HL-60/S4 (cell line): ENCODE results near the gene ARSJ.

Experiments used
- in situ Hi-C: fragments of 300-500 bp; cut with MboI; formaldehyde crosslinking; loops from 2 replicates; pipeline ENCODE4 v1.14.3; 2022; ENCODE audit warnings: low sequenced_read_pairs

ARSJ gene

GRCh38 chr4:113990886-113991285 lies 11.4 kb upstream of the ARSJ start:
- in situ Hi-C loops, result no loop called here

DNA sequence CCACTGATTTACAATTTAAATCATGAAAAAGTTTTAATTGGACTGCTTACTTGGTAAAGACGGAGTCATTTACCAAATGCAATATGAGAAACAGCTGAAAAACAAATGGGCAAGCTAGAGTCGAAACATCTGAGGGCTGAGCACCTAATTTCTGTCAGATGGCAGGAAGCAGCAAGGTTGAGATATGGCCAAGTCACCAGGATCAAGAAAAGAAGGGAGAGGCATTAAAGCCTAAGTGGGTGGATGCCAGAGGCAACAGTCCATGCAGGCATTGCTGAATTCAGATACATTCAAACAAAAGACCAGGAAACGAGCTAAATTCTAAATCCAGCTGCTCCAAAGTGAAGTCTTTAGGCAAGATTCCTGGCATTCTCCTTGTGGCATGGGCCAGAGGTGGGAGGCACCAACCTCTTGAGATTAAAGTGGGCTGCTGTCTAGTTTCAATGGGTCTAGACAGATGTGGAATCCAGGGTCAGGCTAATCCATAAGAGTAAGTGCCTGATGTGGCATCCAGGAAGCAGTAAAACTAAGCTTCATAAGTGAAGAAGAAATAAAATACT lies 8.0 kb upstream of the ARSJ start:
- in situ Hi-C loops, result no loop called here

DNA sequence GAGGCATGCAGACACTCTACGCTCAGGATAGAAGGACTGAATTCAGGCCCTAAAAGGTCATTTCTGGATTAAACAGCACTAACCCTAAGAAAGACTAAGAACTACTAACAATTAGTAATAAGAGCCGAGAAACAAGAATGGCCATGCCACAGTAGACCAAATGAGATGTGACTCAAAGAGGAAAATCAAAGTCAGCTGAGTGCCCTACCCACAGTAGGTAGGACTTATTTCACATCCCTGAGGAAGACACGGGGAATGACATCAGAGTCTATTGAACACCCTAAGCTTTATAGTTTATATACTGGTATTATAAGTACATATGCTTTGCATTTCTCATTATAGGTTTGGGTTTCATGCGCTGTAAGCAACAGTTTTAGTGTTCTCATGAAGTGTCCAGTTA lies 2.7 kb upstream of the ARSJ start:
- in situ Hi-C loops, result no loop called here

- in situ Hi-C loops, result no loop called here
Measured at GRCh38 chr4:113981591-113981990, 2.1 kb upstream of the ARSJ start.

- in situ Hi-C loops, result no loop called here
Measured at GRCh38 chr4:113979905-113980615, 613 bp upstream of the ARSJ start.

DNA sequence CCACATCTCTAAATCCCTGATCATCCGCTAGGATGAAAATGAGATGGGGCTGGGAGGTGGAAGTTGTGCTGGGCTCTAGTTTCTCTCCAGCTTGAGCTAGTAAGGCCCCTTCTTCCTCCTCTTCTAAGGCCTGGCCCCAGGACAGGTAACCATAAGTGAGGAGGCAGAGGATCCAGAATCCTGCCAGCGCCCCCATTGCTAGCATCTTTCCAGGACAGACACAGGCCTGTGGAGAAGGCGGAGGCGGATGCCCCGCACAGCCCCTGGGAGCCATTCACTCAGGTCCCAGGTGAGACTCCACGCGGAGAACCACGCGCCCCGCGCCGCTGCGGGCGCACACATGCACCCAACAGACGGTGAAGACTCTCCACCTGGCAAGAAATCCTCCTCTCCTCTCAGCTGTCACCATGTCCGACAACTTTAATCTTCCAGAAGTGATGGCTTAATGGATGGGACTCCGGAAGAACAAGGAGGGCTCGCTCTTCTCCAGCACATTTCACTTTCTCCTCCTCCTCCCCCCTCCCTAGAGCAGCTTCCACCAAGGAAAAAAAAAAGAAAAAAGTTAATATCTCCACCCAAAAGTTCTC lies 793 bp downstream of the ARSJ start:
- in situ Hi-C loops, result no loop called here

- in situ Hi-C loops, result no loop called here
Measured at GRCh38 chr4:113978105-113978504, 1.3 kb downstream of the ARSJ start.

- in situ Hi-C loops, result no loop called here
Measured at GRCh38 chr4:113977526-113977855, 2.0 kb downstream of the ARSJ start.

DNA sequence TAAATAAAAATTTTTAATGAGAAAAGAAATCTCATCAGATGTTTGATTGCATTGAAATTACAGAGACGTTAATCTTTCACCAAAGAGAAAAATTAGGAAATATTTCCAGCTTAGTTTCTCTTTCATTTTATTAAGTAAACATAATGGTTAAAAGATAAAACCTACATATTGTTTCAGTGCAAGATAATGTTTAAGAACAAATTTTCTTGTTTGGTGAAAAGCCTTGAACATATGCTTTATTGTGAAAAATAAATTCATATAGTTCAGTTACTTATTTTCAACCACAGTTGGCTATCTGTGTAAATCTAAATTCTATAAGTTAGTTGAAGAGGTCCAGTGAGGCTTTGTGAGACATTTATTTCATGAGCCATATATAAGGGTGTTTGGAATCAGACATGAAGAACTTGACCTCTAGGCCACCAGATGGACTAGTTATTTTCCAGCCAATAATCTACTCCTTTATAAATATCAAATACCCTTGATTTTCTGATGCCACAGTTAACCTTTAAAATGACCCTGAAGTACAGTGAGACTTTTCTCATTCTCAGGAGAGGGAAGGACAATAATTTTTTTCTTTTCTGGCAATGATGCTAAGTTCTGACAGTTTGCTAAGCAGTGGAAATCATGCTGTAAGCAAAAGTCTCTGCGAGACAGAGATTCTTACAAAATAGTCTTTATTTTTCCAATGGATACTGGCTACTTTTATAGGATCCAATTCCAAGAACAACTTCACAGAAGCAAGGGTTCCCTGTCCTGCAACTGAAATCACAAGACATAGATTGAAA lies 2.5 kb downstream of the ARSJ start:
- in situ Hi-C loops, result no loop called here

- in situ Hi-C loops, result no loop called here
Measured at GRCh38 chr4:113975578-113975977, 3.9 kb downstream of the ARSJ start.

- in situ Hi-C loops, result no loop called here
Measured at GRCh38 chr4:113974467-113974866, 5.0 kb downstream of the ARSJ start.

DNA sequence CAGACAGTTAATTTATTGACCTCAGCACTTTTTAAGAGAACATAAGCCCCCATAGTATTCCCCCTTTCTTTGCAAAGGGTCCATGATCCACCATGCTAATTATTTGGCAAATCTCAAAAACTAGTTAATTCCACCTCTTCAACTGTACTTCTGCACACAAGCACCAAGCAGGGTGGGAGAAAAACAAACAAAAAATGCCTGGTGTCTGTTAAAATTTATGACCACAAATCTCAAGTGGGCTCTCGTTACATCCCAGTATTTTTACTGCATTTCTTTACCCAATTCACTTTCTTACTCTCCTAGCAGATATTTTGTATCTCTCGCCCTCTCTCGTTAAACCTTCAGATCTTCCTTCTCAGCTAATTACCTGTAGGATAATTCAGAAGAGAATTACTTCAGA lies 6.1 kb downstream of the ARSJ start:
- in situ Hi-C loops, result no loop called here

DNA sequence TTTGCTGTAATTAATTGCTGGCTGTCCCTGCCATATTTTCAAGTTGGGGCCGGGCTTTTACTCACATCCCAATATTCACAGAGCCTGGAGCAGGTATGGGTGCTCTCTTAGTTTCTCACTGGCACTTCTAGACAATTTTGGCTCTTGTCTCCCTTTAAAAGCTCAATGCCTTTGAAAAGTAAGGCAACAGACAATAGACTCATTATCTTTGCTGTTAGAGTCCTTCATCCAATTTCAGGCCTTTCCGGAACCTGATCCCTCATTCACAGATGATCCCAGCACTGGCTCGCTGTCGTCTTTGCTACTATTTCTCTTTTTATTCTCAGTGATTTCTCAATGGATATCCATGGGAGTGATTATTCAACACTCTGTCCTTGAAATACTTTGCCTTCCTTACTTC lies 6.7 kb downstream of the ARSJ start:
- in situ Hi-C loops, result no loop called here

DNA sequence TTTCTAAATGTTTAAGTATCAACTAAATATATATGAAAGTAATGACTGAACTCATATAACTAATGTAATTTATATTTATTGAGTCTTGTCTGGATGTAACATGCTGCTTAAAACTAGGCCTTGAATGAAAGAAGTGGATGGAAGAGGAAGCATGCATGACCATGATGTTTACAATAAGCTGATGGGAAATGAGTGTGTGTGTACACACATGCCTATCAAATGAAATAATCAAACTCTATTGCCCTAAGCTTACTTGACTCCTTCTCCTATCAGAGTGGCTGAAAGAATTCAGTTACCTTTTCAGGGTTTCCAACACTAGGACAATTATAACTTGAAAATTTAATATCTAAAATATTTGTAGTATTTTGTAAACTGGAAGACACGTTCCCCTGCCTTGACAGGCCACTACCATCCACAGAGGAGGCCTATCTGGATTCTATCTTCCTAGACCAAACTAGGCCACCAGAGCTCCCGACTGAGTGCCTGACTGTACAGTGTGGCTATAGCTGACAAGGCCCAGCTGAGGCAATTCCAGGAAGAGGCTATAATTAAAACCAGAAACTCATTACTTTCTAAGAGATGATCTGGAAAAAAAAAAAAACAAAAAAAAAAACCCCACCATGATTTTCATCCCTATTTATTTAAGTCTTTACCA lies 7.6 kb downstream of the ARSJ start:
- in situ Hi-C loops, result no loop called here

- in situ Hi-C loops, result no loop called here
Measured at GRCh38 chr4:113969709-113970334, 9.6 kb downstream of the ARSJ start.

DNA sequence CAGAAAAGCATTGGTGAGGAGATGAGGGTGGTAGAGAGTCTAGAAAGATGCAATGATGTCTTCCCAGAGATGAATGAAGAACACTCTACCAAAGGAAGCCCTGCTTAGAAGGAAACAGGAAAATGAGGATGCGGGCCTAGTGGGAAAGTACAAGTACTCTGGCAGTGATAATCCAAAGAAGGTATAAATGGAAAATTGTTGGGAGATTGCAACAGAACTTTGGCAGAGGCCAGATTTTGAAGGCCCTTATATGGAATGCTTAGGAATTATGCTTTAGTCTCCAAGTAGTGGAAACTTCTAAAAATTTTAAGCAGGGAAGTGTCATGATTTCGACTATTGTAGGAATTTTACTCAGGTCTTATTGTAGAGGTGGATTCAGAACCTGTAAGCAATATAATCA lies 11.0 kb downstream of the ARSJ start:
- in situ Hi-C loops, result no loop called here

- in situ Hi-C loops, result no loop called here
Measured at GRCh38 chr4:113967687-113968086, 11.8 kb downstream of the ARSJ start.

- in situ Hi-C loops, result no loop called here
Measured at GRCh38 chr4:113962719-113963265, 16.7 kb downstream of the ARSJ start.

DNA sequence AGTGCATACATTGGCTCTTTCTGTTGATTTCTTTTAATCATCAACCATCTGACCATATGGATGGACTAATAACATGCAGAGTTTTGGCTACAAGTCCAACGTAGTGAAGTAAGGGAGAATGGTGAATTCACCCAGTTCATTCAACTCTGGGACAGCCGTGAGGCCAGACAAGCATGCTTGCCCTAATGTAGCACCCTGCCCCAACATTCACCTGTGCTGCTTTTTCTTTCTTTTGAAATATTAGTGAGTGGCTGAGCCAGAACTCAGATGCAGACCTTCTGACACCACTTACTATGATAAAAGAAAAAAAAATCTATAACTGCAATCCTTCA lies 17.5 kb downstream of the ARSJ start:
- in situ Hi-C loops, result no loop called here

DNA sequence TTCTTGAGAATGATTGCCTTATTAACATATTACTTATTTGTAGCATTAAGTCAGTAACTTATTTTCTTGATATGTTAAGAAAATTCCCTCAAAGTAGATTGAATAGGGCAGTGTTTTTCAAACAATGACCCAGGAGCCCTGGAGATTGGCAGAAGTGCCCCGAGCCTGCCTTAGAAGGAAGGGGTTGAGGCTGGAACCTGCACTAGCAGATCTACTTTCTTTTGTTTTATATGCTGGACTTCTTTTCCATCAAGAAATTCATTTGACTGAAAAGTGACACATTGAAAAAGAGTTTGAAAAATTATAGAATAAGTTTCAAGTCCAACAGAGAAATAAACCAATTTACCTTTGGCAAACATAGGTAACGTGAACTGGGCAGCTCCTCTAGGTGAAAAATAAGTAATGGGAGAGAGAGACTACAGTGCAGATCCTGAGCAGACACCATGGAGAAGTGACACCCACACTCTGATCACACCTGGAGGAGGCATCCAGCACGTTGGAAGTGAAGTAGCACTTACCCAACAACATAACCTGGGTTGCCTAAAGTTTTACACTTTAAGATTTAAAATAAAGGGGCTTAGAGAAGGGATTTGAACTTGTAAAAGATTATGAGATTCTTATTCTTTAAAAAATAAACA lies 18.6 kb downstream of the ARSJ start:
- in situ Hi-C loops, result no loop called here
